ENCODE measurements around the gene HBG1. TPM values are rescaled to one million over a fixed set of nuclear protein-coding genes. Genes with fewer than 3 reads are reported as not detected.

Gene HBG1
- total RNA-seq, 4 donors from 2014 or later, result not detected

DNA sequence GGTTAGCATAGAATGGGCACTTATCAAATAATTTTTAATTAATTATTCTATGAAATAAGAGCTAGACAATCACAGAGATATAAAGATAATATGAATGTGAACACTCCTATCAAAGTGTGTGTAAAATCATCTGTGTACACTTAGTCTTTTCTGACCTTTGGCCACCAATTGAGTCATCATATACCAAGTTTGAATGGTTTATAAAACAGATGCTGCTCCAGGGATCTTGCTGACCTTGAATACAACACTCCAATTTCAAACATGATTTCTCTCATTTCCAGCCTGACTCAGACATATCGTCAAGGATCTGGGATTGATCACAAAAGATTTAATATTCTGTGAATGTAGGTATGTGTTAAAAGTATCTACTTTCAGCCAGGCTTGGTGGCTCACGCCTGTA is 46.3 kb downstream of the HBG1 start:
- Histone ChIP-seq H3K9me3 (no peaks in the 10 kb centered on the region), H3K27ac (no peak overlapping the region), H3K27me3 (no peaks in the 10 kb centered on the region), H3K36me3 (no peaks in the 10 kb centered on the region), H3K4me3 (no peak overlapping the region), H3K4me1 (no peaks in the 10 kb centered on the region)
- TF ChIP-seq, protein P1, sequence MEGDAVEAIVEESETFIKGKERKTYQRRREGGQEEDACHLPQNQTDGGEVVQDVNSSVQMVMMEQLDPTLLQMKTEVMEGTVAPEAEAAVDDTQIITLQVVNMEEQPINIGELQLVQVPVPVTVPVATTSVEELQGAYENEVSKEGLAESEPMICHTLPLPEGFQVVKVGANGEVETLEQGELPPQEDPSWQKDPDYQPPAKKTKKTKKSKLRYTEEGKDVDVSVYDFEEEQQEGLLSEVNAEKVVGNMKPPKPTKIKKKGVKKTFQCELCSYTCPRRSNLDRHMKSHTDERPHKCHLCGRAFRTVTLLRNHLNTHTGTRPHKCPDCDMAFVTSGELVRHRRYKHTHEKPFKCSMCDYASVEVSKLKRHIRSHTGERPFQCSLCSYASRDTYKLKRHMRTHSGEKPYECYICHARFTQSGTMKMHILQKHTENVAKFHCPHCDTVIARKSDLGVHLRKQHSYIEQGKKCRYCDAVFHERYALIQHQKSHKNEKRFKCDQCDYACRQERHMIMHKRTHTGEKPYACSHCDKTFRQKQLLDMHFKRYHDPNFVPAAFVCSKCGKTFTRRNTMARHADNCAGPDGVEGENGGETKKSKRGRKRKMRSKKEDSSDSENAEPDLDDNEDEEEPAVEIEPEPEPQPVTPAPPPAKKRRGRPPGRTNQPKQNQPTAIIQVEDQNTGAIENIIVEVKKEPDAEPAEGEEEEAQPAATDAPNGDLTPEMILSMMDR (IDR thresholded peaks at IDR 0.05), result no peak
- no peak for TF ChIP-seq POLR2A (IDR thresholded peaks at IDR 0.05)
- DNase-seq, result no peak
- WGBS, 2 donors, result 80 to 82% methylated on average over 2 of the region's 2 CpGs
- intact Hi-C loops (cut with DNase I), result no loop called here

DNA sequence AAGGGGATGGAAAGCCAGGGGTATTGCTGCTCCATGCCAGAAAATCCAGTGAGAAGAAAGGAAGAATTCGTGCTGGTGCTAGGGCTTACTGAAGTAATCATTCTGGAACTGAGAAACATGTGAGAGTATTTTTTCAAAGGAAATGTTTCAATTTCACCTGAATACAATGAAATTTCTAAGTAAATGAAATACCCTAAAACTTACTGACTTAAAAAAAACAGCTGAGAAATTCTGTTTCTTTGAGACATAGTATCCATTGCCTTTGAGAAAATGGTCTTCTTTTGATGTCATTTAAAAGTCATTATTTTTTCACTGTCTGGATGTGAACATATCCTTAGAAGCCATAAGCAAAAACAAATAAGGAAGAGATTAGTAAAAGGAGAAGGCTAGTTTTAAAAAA is 49.1 kb downstream of the HBG1 start, which contains the start of gene OR51V1:
TSS of gene OR51V1 (minus strand) at position 101 of the 400 bp plus-strand sequence. CDS start at position 101, 0 bp downstream.
- no peak for DNase-seq
- Histone ChIP-seq H3K27ac (no peak within 1 kb of the TSS), H3K4me3 (no peak within 1 kb of the TSS), H3K27me3 (no peaks in the 10 kb centered on the region), H3K9me3 (no peaks in the 10 kb centered on the region), H3K4me1 (no peaks in the 10 kb centered on the region), H3K36me3 (no peaks in the 10 kb centered on the region)
- TF ChIP-seq, protein P1 (IDR thresholded peaks at IDR 0.05), result no peak
- TF ChIP-seq POLR2A (IDR thresholded peaks at IDR 0.05), result no peak
- WGBS, 2 donors, result 43 to 44% methylated on average over 1 of the region's 1 CpG
- intact Hi-C loops (cut with DNase I), result no loop called here

DNA sequence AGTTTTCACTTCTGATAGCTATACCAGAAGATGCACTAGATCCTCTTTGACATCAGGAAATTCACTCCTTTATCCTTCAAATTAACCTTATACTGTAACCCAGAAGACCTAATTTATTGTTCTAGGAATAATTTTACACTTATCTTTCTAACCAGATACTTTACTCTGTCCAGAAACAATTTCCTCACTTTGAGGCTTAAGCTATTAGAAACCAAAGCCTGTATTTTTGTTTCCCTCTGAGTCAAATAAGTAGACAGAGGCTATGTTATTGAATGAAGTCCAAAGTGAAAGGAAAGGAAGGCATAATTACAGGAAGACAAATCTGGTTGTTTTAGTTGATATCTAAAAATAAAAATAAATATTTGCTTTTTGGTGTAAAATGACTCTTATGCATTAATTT is 51.4 kb downstream of the HBG1 start:
- no peak for DNase-seq
- intact Hi-C loops (cut with DNase I), result no loop called here
- Histone ChIP-seq H3K27ac (no peak overlapping the region), H3K27me3 (no peaks in the 10 kb centered on the region), H3K4me1 (no peaks in the 10 kb centered on the region), H3K4me3 (no peak overlapping the region), H3K36me3 (no peaks in the 10 kb centered on the region), H3K9me3 (no peaks in the 10 kb centered on the region)
- TF ChIP-seq, protein P1 (IDR thresholded peaks at IDR 0.05), result no peak
- no peak for TF ChIP-seq POLR2A (IDR thresholded peaks at IDR 0.05)

Other genes starting within 250 kb of the HBG1 start
- gene OR52J3, start 203.3 kb downstream of the HBG1 start, total RNA-seq, result not detected
- gene OR52E2, start 190.2 kb downstream of the HBG1 start, total RNA-seq, result not detected
- not detected for gene OR52E1, start 180.3 kb downstream of the HBG1 start, total RNA-seq
- not detected for gene OR52A5, start 111.5 kb downstream of the HBG1 start, total RNA-seq
- gene OR52A1, start 95.1 kb downstream of the HBG1 start, total RNA-seq, result not detected
- not detected for gene OR51V1, start 49.2 kb downstream of the HBG1 start, total RNA-seq
- gene HBB, start 22.8 kb downstream of the HBG1 start, total RNA-seq, result 1 to 10 TPM in 3 of 4 donors, not detected in 1; 1.6 to 7.9 (median 2.7) TPM
- not detected for gene HBD, start 15.4 kb downstream of the HBG1 start, total RNA-seq
- not detected for gene HBG2, start 4.9 kb upstream of the HBG1 start, total RNA-seq
- not detected for gene HBE1, start 20.1 kb upstream of the HBG1 start, total RNA-seq
- gene OR51B4, start 52.1 kb upstream of the HBG1 start, total RNA-seq, result not detected
- gene OR51B2, start 74.4 kb upstream of the HBG1 start, total RNA-seq, result not detected
- under 1 TPM in 1 of 4 donors, not detected in 3; 0.57 TPM for gene OR51B5, start 93.7 kb upstream of the HBG1 start, total RNA-seq
- gene OR51B6, start 101.7 kb upstream of the HBG1 start, total RNA-seq, result not detected
- not detected for gene OR51M1, start 134.0 kb upstream of the HBG1 start, total RNA-seq
- gene OR51Q1, start 172.3 kb upstream of the HBG1 start, total RNA-seq, result not detected
- under 1 TPM in 1 of 4 donors, not detected in 3; 0.38 TPM for gene OR51I1, start 191.7 kb upstream of the HBG1 start, total RNA-seq
- not detected for gene OR51I2, start 199.5 kb upstream of the HBG1 start, total RNA-seq
- not detected for gene OR52D1, start 238.8 kb upstream of the HBG1 start, total RNA-seq

Data from esophagus squamous epithelium (tissue), 5 donors.